Testis (tissue), 3 donors: ENCODE data around the gene ITGA4. TPM values are rescaled to one million over a fixed set of nuclear protein-coding genes. Genes with fewer than 3 reads are reported as not detected.

Experiments used
- DNase-seq: peaks from one replicate; pipeline ENCODE4 v3.0.0-alpha.2; 2019
- H3K27ac ChIP-seq, 2 donors: fragments of 200-600 bp; sonication (generic); one replicate each; pipeline ENCODE4 v1.5.1; 2019
- H3K27me3 ChIP-seq: fragments of 200-600 bp; sonication (generic); one replicate; pipeline ENCODE4 v1.5.1; 2019
- H3K36me3 ChIP-seq: fragments of 200-600 bp; sonication (generic); one replicate; pipeline ENCODE4 v1.5.1; 2017; ENCODE audit warnings: low read depth; ENCODE audit errors: missing control alignments
- H3K4me1 ChIP-seq: fragments of 200-600 bp; sonication (generic); one replicate; pipeline ENCODE4 v1.5.1; 2019
- H3K4me3 ChIP-seq, 2 donors: fragments of 200-600 bp; sonication (generic); one replicate each; pipeline ENCODE4 v1.5.1; 2017 to 2019
- H3K9me3 ChIP-seq: fragments of 200-600 bp; sonication (generic); one replicate; pipeline ENCODE4 v1.5.1; 2017
- POLR2A ChIP-seq: fragments of 450-650 bp; IDR thresholded peaks from one replicate; pipeline ENCODE4 v1.6.1; 2017; ENCODE audit warnings: antibody characterized with exemption, mild to moderate bottlenecking, moderate library complexity
- WGBS, 2 donors: methylation state at CpG; one replicate each; pipeline ENCODE4 v1.1.5; 2018; 5-methylcytosine and 5-hydroxymethylcytosine counted together
- intact Hi-C: fragments of 100-400 bp; cut with DNase I; formaldehyde crosslinking; loops from one replicate; pipeline ENCODE4 v1.15.1; 2023; ENCODE audit warnings: low total_unique reads
- polyA plus RNA-seq: library from polyadenylated mRNA; stranded (reverse); fragments of 350-450 nt; fragmentation: Illumina TruSeq; extraction: RNeasy Lipid Tissue Mini Kit (QIAGEN cat#74804); gene quantifications from one replicate; pipeline ENCODE4 v1.2.3, GENCODE V29; 2014; ENCODE audit warnings: low read depth, low replicate concordance; ENCODE audit not compliant: insufficient read depth
- total RNA-seq, 2 donors: library from RNA; depleted of rRNA; stranded (reverse); fragments of >200 nt; gene quantifications; one replicate each; pipeline ENCODE4 v1.2.3, GENCODE V29; 2016
- TF ChIP-seq, protein P1 (sequence below), 3 experiments: fragments of 450-650 bp in 2 of 3; fragments of 200-600 bp in 1 of 3; sonication (generic) in 1 of 3; IDR thresholded peaks; one replicate each; pipeline ENCODE4 v1.5.1; 2016 to 2019; ENCODE audit warnings: antibody characterized with exemption in 3 of 3, mild to moderate bottlenecking in 2 of 3, moderate library complexity in 1 of 3

ITGA4 gene
- total and polyA plus RNA-seq, 3 donors from 2014 or later: 1.6 to 3.8 (median 1.7) TPM

DNA sequence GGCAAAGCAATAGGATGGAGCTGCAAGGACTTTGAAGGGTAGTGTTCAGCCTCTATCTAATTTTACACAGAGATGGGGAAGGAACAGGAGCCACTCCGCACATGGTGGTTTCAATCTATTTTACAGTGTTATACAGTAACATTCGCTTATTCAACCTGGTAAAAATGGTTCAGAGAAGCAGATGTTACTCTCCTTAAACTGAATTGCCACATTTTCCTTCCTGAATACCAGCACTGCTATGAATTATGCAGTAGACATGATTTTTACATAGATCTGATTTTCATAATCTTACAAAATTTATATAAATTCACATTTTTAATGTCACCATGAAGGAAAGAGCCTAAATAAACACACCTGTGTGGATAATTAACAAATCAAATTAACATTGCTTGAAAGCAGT is 85.0 kb downstream of the ITGA4 start:
- Histone ChIP-seq H3K27me3 (no peaks in the 10 kb centered on the region), H3K27ac (no peak overlapping the region), H3K36me3 (no peaks in the 10 kb centered on the region), H3K4me1 (no peaks in the 10 kb centered on the region), H3K9me3 (no peaks in the 10 kb centered on the region), H3K4me3 (no peak overlapping the region)
- 79 to 87% methylated on average over 2 of the region's 2 CpGs for WGBS, 2 donors
- no peak for DNase-seq
- no peak for TF ChIP-seq POLR2A
- TF ChIP-seq, protein P1, sequence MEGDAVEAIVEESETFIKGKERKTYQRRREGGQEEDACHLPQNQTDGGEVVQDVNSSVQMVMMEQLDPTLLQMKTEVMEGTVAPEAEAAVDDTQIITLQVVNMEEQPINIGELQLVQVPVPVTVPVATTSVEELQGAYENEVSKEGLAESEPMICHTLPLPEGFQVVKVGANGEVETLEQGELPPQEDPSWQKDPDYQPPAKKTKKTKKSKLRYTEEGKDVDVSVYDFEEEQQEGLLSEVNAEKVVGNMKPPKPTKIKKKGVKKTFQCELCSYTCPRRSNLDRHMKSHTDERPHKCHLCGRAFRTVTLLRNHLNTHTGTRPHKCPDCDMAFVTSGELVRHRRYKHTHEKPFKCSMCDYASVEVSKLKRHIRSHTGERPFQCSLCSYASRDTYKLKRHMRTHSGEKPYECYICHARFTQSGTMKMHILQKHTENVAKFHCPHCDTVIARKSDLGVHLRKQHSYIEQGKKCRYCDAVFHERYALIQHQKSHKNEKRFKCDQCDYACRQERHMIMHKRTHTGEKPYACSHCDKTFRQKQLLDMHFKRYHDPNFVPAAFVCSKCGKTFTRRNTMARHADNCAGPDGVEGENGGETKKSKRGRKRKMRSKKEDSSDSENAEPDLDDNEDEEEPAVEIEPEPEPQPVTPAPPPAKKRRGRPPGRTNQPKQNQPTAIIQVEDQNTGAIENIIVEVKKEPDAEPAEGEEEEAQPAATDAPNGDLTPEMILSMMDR (IDR thresholded peaks at IDR 0.05): no peak
- intact Hi-C loops: no loop called here

DNA sequence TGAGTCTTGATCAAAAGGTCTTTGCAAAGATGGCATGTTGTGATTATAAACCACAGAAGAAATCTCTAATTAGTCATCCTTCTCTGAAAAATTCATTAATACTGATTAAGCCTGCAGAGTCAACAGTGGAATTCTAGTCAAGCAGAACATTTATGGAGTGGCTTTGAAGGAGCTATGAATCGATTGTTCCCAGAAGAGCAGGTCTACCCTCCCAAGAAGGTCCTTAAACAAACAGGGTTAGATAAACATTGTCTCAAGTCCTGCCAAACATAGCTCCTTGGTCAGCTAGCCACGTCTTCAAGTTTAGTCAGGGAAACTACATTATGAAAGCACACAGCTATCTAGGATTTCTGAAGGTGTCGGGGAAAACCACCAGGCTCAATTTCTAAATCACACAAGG is 88.9 kb downstream of the ITGA4 start:
- H3K27ac ChIP-seq: no peak overlapping the region
- H3K9me3 ChIP-seq: no peaks in the 10 kb centered on the region
- no peak for DNase-seq
- no peak for TF ChIP-seq POLR2A
- TF ChIP-seq, protein P1 (IDR thresholded peaks at IDR 0.05): no peak
- no peaks in the 10 kb centered on the region for H3K36me3 ChIP-seq
- no peak overlapping the region for H3K4me3 ChIP-seq
- H3K27me3 ChIP-seq: no peaks in the 10 kb centered on the region
- H3K4me1 ChIP-seq: no peaks in the 10 kb centered on the region
- 79 to 80% methylated on average over 3 of the region's 3 CpGs for WGBS, 2 donors
- intact Hi-C loops: no loop called here

DNA sequence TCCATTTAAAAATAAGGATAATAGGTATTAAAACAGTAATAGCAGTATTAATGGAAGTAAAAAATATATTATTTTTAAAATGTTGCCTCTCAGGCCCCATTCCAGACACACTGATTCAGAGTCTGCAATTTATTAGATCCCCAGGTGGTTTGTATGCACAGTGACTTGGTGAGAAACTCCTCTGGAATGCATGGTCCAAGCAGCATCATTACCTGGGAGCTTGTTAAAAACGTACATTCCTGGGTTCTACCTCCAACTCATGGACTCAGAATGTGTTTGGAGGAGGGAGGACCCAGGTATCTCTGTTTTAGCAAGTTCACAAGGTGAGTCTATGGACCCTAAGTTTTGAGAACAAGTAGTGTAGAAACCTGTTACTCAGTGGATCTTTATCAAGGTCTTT is 95.6 kb downstream of the ITGA4 start:
- DNase-seq: no peak
- no peaks in the 10 kb centered on the region for H3K27me3 ChIP-seq

DNA sequence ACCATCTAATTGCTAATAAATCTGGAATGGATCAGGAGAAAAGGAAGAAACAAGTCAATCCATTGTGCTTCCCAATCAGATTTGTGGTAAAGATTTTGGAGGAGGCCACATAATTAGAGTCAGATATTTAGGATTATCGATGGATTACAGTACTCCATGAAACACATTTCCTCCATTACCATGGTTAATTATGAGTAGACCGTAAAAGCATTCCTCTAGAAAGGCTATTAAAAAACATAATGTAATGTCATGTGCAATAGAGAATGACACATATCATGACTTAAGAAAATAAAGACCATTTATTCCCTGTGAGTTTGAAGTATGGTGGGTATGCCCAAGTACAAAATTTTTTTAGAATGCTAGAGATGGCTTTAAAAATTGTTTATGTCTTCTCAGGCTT is 96.1 kb downstream of the ITGA4 start:
- no peak overlapping the region for H3K27ac ChIP-seq
- no peaks in the 10 kb centered on the region for H3K9me3 ChIP-seq
- no peaks in the 10 kb centered on the region for H3K4me1 ChIP-seq
- H3K27me3 ChIP-seq: no peaks in the 10 kb centered on the region
- no peaks in the 10 kb centered on the region for H3K36me3 ChIP-seq
- DNase-seq: no peak
- TF ChIP-seq, protein P1 (IDR thresholded peaks at IDR 0.05): no peak
- TF ChIP-seq POLR2A: no peak
- H3K4me3 ChIP-seq: no peak overlapping the region
- intact Hi-C loops: no loop called here
- 88 to 94% methylated on average over 2 of the region's 2 CpGs for WGBS, 2 donors

More for the DNA sequence above, 95.6 kb downstream of the ITGA4 start:
- Histone ChIP-seq H3K36me3 (no peaks in the 10 kb centered on the region), H3K27ac (no peak overlapping the region), H3K4me3 (no peak overlapping the region), H3K4me1 (no peaks in the 10 kb centered on the region), H3K9me3 (no peaks in the 10 kb centered on the region)
- WGBS, 2 donors: 90 to 92% methylated on average over 1 of the region's 1 CpG
- intact Hi-C loops: no loop called here
- TF ChIP-seq POLR2A: no peak
- TF ChIP-seq, protein P1 (IDR thresholded peaks at IDR 0.05): no peak

DNA sequence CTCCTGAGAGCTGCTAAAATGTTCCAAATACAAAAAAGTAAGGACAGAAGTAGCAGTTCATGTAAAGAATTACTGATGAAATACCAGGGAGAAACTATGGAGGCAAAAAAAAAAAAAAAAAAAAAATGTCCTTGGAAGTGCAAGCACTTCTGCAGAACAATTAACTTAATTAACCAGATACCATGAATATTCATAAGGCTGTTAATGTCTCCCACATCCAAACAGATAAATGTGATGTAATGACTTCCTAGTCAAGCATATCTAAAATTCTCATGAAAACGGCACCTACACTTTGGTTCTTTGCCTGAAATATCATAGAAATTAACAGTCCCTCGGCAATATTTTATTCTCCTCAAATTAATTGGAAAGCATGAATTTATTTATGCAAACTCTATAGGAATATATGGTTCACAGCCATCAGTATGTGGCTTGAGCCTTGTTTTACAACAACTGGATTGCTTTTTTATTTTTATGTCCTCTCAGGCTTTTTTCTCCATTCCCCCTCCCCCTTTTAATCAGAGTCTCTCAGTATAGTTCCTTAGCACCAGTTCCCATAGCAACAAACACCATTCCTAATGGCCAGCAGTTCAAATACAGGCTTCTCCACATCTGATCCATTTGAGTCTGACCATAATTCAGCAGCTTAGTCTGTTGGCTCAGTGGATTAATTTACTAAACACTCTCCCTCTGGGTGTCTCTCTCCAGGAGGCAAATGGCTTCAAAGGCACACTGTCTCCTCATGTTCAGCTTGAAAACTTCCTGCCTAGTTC is 97.1 kb downstream of the ITGA4 start:
- Histone ChIP-seq H3K4me3 (no peak overlapping the region), H3K27me3 (no peaks in the 10 kb centered on the region), H3K36me3 (no peaks in the 10 kb centered on the region), H3K4me1 (no peaks in the 10 kb centered on the region), H3K9me3 (no peaks in the 10 kb centered on the region), H3K27ac (no peak overlapping the region)
- TF ChIP-seq POLR2A: no peak
- TF ChIP-seq, protein P1 (IDR thresholded peaks at IDR 0.05): no peak
- intact Hi-C loops: no loop called here
- 54 to 59% methylated on average over 2 of the region's 2 CpGs for WGBS, 2 donors
- DNase-seq: no peak
